Measurements from ENCODE around the gene PIK3C2A.
A peak's percentile ranks its signal among the peaks of the same experiment; 100 is the strongest.
"Not testable (repeated sequence)": the region's sequence is repeated elsewhere in the genome, so short reads cannot be mapped to it uniquely, and the experiment has no call there.

Gene PIK3C2A

GRCh38 chr11:17207317-17208256, at the start of gene PIK3C2A:
TSS of gene PIK3C2A (minus strand) at chr11:17207986. CDS start at chr11:17169741, 38,245 bp downstream.
- TF ChIP-seq CTCF (IDR thresholded peaks at IDR 0.05; ENCODE audit: low read depth, low read length) = no peak
- H3K4me3 ChIP-seq (ENCODE audit: low read depth, low read length) = peak within 1 kb of the TSS; percentile 91

- no peak overlapping the region for H3K4me3 ChIP-seq (ENCODE audit: low read depth, low read length)
- no peak for TF ChIP-seq CTCF (IDR thresholded peaks at IDR 0.05; ENCODE audit: low read depth, low read length)
Measured at GRCh38 chr11:17257196-17257595, 49.4 kb upstream of the PIK3C2A start.

GRCh38 chr11:17256512-17256911, 48.7 kb upstream of the PIK3C2A start:
- 0 out of 2 replicates have a peak overlapping the region, but pooled peaks have one; percentile 6 for H3K4me3 ChIP-seq (ENCODE audit: low read depth, low read length)
- no peak for TF ChIP-seq CTCF (IDR thresholded peaks at IDR 0.05; ENCODE audit: low read depth, low read length)

- no peak for TF ChIP-seq CTCF (IDR thresholded peaks at IDR 0.05; ENCODE audit: low read depth, low read length)
- no peak overlapping the region for H3K4me3 ChIP-seq (ENCODE audit: low read depth, low read length)
Measured at GRCh38 chr11:17252704-17253103, 44.9 kb upstream of the PIK3C2A start.

- no peak for TF ChIP-seq CTCF (IDR thresholded peaks at IDR 0.05; ENCODE audit: low read depth, low read length)
- H3K4me3 ChIP-seq (ENCODE audit: low read depth, low read length) = no peak overlapping the region
Measured at GRCh38 chr11:17250561-17251350, 43.0 kb upstream of the PIK3C2A start.

GRCh38 chr11:17244046-17244445, 36.3 kb upstream of the PIK3C2A start:
- TF ChIP-seq CTCF (IDR thresholded peaks at IDR 0.05; ENCODE audit: low read depth, low read length) = no peak
- H3K4me3 ChIP-seq (ENCODE audit: low read depth, low read length) = no peak overlapping the region

- H3K4me3 ChIP-seq (ENCODE audit: low read depth, low read length) = not testable (repeated sequence)
Measured at GRCh38 chr11:17242954-17243353, 35.2 kb upstream of the PIK3C2A start.
